GM18519 (cell line): Measurements from ENCODE around the gene TCERG1L.

ENCODE experiments used
- ATAC-seq: cut with Tn5 transposase; IDR thresholded peaks from one replicate; pipeline ENCODE4 v1.9.1; 2021; ENCODE audit warnings: mild to moderate bottlenecking, moderate library complexity; ENCODE audit not compliant: unreplicated experiment, low FRiP score

Gene TCERG1L

GRCh38 chr10:131093795-131094366 is 217.6 kb downstream of the TCERG1L start:
- no peak for ATAC-seq

- no peak for ATAC-seq
Measured at GRCh38 chr10:131093346-131093745, 218.2 kb downstream of the TCERG1L start.

- no peak for ATAC-seq
Measured at GRCh38 chr10:131092876-131093275, 218.6 kb downstream of the TCERG1L start.

GRCh38 chr10:131092386-131092785 is 219.1 kb downstream of the TCERG1L start:
- ATAC-seq: no peak

- ATAC-seq: no peak
Measured at GRCh38 chr10:131091682-131092081, 219.8 kb downstream of the TCERG1L start.

- ATAC-seq: no peak
Measured at GRCh38 chr10:131090761-131091661, 220.5 kb downstream of the TCERG1L start.

- no peak for ATAC-seq
Measured at GRCh38 chr10:131089861-131090260, 221.7 kb downstream of the TCERG1L start.

- no peak for ATAC-seq
Measured at GRCh38 chr10:131089150-131089549, 222.4 kb downstream of the TCERG1L start.

- ATAC-seq: no peak
Measured at GRCh38 chr10:131088619-131089018, 222.9 kb downstream of the TCERG1L start.

- ATAC-seq: no peak
Measured at GRCh38 chr10:131087464-131088215, 223.9 kb downstream of the TCERG1L start.

GRCh38 chr10:131086511-131086910 is 225.0 kb downstream of the TCERG1L start:
- no peak for ATAC-seq

GRCh38 chr10:131086094-131086493 is 225.4 kb downstream of the TCERG1L start:
- ATAC-seq: no peak

GRCh38 chr10:131085091-131085860 is 226.2 kb downstream of the TCERG1L start:
- no peak for ATAC-seq

GRCh38 chr10:131084791-131085090 is 226.8 kb downstream of the TCERG1L start:
- no peak for ATAC-seq

GRCh38 chr10:131083915-131084790 is 227.4 kb downstream of the TCERG1L start:
- ATAC-seq: no peak

GRCh38 chr10:131082991-131083481 is 228.5 kb downstream of the TCERG1L start:
- ATAC-seq: no peak

- no peak for ATAC-seq
Measured at GRCh38 chr10:131082201-131082850, 229.2 kb downstream of the TCERG1L start.

- ATAC-seq: no peak
Measured at GRCh38 chr10:131081786-131082185, 229.7 kb downstream of the TCERG1L start.

- no peak for ATAC-seq
Measured at GRCh38 chr10:131081376-131081775, 230.1 kb downstream of the TCERG1L start.
